NB4 (cell line): ENCODE results near the gene TMEM174.

Source experiments
- DNase-seq: peaks from one replicate; pipeline ENCODE4 v3.0.0; 2010; ENCODE audit warnings: low read depth
- H3K4me3 ChIP-seq: one replicate; pipeline ENCODE4 v1.5.1; 2011; ENCODE audit warnings: mild to moderate bottlenecking, low read depth, low read length, moderate library complexity
- MYC ChIP-seq: IDR thresholded peaks from 2 replicates; pipeline ENCODE4 v1.6.1; 2011; ENCODE audit warnings: low read depth, low read length
- POLR2A ChIP-seq: IDR thresholded peaks from 2 replicates; pipeline ENCODE4 v1.6.1; 2011; ENCODE audit warnings: mild to moderate bottlenecking; ENCODE audit not compliant: insufficient read length; ENCODE audit errors: extremely low read depth
- TF ChIP-seq, protein P1 (sequence below): IDR thresholded peaks from one replicate; pipeline ENCODE4 v1.5.1; 2012; ENCODE audit warnings: low read depth, low read length
- TF ChIP-seq, protein P2 (sequence below): IDR thresholded peaks from 2 replicates; pipeline ENCODE4 v1.6.1; 2011; ENCODE audit warnings: low read depth, low read length

Gene TMEM174

DNA sequence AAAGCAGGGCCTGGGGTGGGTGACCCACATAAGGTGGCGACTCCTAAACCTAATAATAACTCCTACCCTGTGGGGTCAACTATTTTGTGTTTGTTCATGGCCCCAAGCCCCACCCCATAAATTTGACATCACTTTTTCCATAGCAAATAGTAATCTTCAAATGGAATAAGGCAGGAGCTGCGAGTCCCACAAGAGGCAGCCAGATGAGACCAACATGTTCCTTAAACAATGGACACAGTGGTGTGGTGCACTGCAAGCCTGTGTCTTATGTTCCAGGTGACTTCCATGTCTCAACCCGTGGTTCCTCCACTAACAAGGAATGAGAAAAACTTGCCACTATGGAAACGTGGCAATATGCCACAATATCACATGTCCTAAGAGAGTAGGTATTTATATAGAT lies 20.6 kb downstream of the TMEM174 start:
- H3K4me3 ChIP-seq: no peak overlapping the region
- DNase-seq: no peak
- no peak for TF ChIP-seq MYC
- no peak for TF ChIP-seq POLR2A
- TF ChIP-seq, protein P1, sequence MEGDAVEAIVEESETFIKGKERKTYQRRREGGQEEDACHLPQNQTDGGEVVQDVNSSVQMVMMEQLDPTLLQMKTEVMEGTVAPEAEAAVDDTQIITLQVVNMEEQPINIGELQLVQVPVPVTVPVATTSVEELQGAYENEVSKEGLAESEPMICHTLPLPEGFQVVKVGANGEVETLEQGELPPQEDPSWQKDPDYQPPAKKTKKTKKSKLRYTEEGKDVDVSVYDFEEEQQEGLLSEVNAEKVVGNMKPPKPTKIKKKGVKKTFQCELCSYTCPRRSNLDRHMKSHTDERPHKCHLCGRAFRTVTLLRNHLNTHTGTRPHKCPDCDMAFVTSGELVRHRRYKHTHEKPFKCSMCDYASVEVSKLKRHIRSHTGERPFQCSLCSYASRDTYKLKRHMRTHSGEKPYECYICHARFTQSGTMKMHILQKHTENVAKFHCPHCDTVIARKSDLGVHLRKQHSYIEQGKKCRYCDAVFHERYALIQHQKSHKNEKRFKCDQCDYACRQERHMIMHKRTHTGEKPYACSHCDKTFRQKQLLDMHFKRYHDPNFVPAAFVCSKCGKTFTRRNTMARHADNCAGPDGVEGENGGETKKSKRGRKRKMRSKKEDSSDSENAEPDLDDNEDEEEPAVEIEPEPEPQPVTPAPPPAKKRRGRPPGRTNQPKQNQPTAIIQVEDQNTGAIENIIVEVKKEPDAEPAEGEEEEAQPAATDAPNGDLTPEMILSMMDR: no peak
- TF ChIP-seq, protein P2, sequence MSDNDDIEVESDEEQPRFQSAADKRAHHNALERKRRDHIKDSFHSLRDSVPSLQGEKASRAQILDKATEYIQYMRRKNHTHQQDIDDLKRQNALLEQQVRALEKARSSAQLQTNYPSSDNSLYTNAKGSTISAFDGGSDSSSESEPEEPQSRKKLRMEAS: no peak

DNA sequence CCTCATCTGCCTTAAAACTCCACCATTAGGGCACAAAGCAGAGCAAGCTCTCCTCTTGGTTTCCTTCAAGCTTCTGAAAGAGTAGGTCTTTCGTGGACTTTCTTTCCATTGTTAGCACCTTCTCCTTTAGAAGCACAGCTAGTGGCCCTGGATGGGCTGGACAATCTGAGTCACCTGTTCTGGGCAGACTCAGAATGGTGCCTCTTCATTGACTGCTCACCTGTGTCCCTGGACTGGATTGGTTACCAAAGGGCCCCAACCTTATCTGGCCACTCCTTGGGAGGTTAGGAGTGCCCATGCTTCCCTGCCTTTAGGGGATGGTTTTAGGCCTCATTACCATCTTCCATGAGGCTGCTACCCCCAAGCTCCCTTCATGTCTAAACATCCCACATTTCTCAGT lies 23.2 kb downstream of the TMEM174 start:
- no peak overlapping the region for H3K4me3 ChIP-seq
- no peak for TF ChIP-seq MYC
- TF ChIP-seq, protein P2: no peak
- TF ChIP-seq, protein P1: no peak
- no peak for TF ChIP-seq POLR2A
- DNase-seq: no peak

DNA sequence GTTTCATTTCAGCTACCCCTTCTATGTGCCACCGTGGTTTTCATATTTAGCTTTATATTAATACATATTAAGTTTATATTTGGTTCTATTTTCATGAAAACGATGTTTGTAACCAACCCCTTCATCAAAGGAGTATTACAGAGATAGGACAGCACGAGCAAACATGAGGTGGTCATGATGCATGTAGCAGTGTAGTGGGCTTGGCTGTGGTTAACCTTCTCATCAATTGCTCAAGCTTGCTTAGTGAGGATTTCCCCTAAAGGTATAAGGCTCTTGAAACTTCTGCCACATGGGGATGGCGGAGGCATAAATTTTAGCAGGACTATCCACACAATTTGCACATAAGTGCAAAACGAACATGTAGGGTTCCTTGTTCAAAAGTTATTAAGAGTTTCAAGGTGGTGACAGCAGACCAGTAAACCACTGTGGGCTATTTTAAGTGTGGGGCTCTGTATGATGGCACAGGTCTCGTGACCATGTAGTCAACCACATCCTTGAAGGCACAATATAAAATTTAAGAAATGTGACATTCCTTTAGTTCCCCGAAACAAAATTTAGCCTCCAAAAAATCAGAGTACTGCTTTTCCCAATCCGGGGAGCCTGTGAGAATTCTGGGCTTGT lies 24.8 kb downstream of the TMEM174 start:
- TF ChIP-seq, protein P1: no peak
- no peak for DNase-seq
- no peak overlapping the region for H3K4me3 ChIP-seq

DNA sequence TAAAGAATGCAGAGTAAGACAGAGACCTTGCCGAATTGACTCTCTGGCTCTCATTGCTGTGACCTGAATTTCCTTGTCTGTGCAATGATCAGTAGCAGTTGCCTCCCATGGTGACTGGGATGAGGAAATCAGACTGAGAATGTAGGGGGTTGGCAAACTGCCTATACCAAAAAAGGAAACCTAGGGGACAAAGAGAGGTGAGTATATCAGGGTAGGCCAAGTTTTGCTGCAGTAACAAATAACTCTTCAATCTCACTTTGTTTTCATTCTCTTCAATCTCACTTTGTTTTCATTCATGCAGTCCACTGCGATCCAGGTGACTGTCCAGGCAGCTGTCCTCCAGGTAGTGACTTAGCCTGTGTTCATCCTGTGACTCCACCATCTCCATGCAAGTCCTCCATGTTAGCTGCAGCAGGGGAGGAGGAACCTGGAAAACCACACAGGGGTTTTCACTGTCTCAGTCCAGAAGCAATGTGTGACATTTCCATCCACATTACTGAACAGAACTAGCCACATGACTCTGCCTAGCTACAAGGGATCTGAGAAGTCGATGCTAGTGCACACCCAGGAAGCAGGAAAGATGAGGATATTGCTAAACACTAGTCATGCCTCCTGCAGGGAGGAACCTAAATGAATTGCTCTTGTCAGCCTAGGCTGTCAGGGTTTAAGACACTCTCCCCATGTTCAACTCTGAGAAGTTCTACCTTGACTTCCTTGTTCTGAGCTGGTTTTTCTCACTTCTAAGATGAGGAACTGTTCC lies 26.0 kb downstream of the TMEM174 start:
- no peak overlapping the region for H3K4me3 ChIP-seq
- TF ChIP-seq, protein P2: no peak
- TF ChIP-seq POLR2A: no peak
- TF ChIP-seq, protein P1: no peak
- peak; percentile 34 for DNase-seq

DNA sequence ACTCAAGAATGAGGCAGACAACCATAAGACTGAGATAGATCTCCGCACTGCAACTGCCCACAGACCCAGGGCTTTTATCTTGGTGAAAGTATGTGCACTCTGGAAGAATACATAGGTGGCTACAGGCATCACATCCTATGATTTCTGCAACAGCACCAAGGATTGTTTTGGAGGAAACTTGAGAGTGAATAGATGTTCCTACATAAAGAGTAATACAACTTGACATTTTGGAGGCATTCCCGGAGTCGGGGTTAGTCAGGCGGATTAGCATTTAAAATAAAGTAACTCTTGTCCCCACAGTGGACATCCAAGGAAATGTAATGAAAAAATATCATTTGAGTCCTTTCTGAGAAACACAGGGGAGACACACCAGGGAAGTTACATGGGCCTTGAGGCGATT lies 26.7 kb downstream of the TMEM174 start:
- no peak for DNase-seq
- TF ChIP-seq, protein P1: no peak
- TF ChIP-seq, protein P2: no peak
- TF ChIP-seq POLR2A: no peak
- TF ChIP-seq MYC: no peak
- no peak overlapping the region for H3K4me3 ChIP-seq
